Activated naive CD4-positive, alpha-beta T cell treated with anti-CD3 and anti-CD28 coated beads, Interleukin-2, amount 50 U/mL, for 24 hours (primary cell): ENCODE measurements around the gene GPR137.
"Not testable (repeated sequence)": the region's sequence is repeated elsewhere in the genome, so short reads cannot be mapped to it uniquely, and the experiment has no call there.

Experiments
- H3K27ac Mint-ChIP-seq: one replicate; pipeline ENCODE4 v1.8.0; 2021; ENCODE audit warnings: mild to moderate bottlenecking, mixed read lengths
- H3K27me3 Mint-ChIP-seq: one replicate; pipeline ENCODE4 v1.8.0; 2021; ENCODE audit warnings: mixed read lengths
- H3K36me3 Mint-ChIP-seq: one replicate; pipeline ENCODE4 v1.8.0; 2021; ENCODE audit warnings: mixed read lengths
- H3K4me1 Mint-ChIP-seq: one replicate; pipeline ENCODE4 v1.8.0; 2021; ENCODE audit warnings: mixed read lengths
- H3K4me3 Mint-ChIP-seq: one replicate; pipeline ENCODE4 v1.8.0; 2021; ENCODE audit warnings: mild to moderate bottlenecking, mixed read lengths
- H3K9me3 Mint-ChIP-seq: one replicate; pipeline ENCODE4 v1.8.0; 2021; ENCODE audit warnings: mixed read lengths

Gene GPR137

DNA sequence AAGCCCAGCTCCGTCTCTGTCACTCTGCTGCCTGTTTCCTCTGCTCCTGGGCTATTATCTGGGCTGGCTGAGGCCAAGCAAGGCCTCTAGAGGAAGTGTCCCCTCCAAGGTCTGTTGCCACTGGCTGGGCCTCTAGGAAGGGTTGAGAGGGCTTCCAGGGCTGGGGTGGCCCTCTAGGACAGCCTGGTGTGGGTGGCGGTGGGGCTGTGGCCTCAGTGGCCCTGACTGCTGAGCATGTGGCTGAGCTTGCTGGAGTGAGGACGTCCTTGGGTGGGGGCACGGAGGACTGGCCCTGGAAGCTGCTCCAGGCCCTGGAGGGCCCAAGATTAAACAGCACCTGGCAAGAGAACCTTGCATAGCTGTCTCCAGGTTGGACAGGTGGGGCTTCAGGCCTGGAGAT, 38.3 kb downstream of the GPR137 start:
- not testable (repeated sequence) for H3K27ac Mint-ChIP-seq, H3K4me3 Mint-ChIP-seq, H3K36me3 Mint-ChIP-seq, H3K27me3 Mint-ChIP-seq, H3K9me3 Mint-ChIP-seq
- H3K4me1 Mint-ChIP-seq = peaks cover 17% of the 10 kb centered on the region

DNA sequence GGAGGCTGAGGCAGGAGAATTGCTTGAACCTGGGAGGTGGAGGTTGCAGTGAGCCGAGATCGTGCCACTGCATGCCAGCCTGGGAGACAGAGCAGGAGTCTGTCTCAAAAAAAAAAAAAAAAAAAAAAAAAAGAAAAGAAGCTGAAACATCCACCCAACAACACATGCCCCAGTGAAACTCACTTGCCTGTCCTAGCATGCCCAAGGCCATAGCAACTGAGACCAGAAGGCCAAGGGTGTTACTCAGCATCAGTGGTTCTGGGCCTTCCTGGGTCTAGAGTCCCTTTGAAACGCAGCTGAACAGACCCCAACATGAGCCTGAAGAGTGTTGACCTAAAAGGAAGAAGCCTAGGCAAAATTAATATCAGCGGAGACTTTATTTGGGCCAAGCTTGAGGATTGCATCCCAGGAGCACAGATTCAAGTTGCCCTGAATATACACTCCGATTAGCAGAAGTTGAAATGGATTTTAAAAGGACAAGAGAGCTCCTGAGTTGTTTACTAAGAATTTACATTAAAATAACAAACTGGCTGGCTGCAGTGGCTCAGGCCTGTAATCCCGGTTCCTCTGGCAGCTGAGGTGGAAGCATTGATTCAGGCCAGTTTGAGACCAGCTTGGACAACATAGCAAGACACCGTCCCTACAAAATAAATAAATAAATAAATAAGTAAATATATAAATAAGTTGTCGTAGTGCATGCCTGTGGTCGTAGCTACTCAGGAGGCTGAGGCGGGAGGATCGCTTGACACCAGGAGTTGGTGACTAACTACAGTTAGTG, 39.2 kb downstream of the GPR137 start:
- H3K4me1 Mint-ChIP-seq = peaks cover 10% of the 10 kb centered on the region
- H3K27me3 Mint-ChIP-seq = no peaks in the 10 kb centered on the region
- H3K27ac Mint-ChIP-seq = no peak overlapping the region
- no peak overlapping the region for H3K4me3 Mint-ChIP-seq
- H3K9me3 Mint-ChIP-seq = no peaks in the 10 kb centered on the region
- H3K36me3 Mint-ChIP-seq = no peaks in the 10 kb centered on the region

DNA sequence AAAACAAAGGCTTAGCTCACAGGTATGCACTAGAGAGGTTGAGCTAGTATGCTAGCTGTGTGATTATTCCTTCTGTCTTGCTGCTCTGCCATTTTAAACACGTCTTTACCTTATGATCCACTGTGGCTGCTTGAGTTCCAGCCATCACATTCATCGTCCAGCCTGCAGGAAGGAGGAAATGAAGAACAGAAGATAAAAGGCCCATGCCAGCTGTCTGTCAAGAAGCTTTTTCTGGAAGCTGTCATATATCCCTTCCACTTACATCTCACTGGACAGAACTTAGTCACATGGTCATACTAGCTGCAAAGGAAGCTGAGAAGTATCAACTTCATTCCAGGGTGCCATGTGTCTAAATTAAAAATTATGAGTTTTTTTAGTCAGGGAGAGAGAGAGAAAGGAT, 41.7 kb downstream of the GPR137 start:
- Mint-ChIP-seq H3K9me3 (no peaks in the 10 kb centered on the region), H3K27ac (no peak overlapping the region), H3K4me3 (no peak overlapping the region), H3K4me1 (peaks cover 7% of the 10 kb centered on the region), H3K27me3 (no peaks in the 10 kb centered on the region), H3K36me3 (no peaks in the 10 kb centered on the region)

DNA sequence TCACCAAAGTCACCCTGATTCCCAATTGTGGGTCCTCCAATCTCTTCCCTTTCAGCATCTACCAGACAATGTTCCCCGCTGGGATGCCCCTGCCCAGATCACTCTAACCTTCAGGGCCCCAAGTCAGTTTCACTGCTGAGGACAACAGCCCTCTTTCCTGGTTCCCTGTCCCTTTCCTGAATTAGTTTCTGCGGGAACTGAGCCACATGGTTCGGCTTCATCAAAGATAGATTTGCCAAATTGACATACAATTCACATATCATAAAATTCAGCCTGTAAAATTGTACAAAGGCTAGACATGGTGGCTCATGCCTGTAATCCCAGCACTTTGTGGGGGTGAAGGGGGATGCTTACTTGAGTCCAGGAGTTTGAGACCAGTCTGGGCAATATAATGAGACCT, 42.3 kb downstream of the GPR137 start:
- Mint-ChIP-seq H3K4me3 (no peak overlapping the region), H3K4me1 (peaks cover 7% of the 10 kb centered on the region), H3K9me3 (no peaks in the 10 kb centered on the region), H3K36me3 (no peaks in the 10 kb centered on the region), H3K27me3 (no peaks in the 10 kb centered on the region), H3K27ac (no peak overlapping the region)

DNA sequence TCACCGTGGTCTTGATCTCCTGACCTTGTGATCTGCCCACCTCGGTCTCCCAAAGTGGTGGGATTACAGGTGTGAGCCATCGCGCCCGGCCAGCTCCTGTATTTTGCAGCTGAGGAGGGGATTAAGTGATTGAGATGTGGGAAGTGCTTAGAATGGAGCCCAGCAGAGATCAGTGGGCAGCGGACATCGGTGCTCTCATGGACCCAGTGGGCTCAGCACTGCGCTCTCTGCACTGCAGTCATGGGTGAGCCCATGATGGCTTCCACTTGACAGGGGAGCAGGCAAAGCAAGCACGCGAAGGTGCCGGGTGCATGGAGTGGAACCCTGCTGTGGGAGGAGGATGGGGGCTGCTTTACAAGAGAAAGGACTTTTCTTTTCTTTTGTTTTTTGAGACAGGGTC, 45.2 kb downstream of the GPR137 start:
- H3K4me1 Mint-ChIP-seq = peaks cover 7% of the 10 kb centered on the region
- no peak overlapping the region for H3K4me3 Mint-ChIP-seq

DNA sequence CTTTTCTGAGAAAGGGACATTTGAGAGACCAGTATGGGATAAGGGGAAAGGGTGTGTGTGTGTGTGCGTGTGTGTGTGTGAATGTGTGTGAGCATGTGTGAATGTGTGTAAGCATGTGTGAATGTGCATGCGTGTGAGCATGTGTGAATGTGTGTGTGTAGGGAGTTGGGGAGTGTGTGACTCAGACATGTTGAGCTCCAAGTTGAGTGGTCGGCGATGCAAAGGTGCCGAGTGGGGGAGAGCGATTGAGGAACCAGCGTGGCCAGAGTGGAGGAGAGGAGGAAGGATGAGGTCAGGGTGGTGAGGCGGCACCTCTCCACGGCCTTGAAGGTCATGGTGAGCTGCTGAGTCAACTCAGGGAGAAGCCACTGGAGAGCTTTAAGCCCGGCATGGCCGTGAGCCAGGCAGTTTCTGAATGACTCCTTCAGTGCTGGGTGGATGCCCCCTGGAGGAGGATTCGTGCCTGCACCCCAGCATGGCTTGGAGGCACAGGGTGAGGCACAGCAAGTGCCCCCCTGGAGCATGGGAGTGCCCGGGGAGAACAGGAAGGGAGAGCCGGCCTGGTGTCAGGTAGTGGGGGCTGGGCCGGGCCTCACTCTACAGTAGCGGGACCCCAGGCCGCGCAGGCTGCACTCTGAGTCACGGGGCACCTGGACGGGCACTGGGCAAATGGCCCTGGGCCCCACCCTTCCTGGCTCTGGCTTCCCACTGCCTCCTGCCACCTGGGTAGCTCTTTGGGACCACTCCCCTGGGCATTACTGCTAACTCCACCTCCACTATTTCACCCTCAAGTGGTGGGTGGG, 46.1 kb downstream of the GPR137 start:
- Mint-ChIP-seq H3K4me1 (peaks cover 7% of the 10 kb centered on the region), H3K27ac (no peak overlapping the region), H3K36me3 (no peaks in the 10 kb centered on the region), H3K9me3 (no peaks in the 10 kb centered on the region), H3K4me3 (peak overlapping the region; percentile 13), H3K27me3 (no peaks in the 10 kb centered on the region)

More for the DNA sequence above, 45.2 kb downstream of the GPR137 start:
- Mint-ChIP-seq H3K36me3 (no peaks in the 10 kb centered on the region), H3K9me3 (no peaks in the 10 kb centered on the region), H3K27me3 (no peaks in the 10 kb centered on the region), H3K27ac (no peak overlapping the region)

DNA sequence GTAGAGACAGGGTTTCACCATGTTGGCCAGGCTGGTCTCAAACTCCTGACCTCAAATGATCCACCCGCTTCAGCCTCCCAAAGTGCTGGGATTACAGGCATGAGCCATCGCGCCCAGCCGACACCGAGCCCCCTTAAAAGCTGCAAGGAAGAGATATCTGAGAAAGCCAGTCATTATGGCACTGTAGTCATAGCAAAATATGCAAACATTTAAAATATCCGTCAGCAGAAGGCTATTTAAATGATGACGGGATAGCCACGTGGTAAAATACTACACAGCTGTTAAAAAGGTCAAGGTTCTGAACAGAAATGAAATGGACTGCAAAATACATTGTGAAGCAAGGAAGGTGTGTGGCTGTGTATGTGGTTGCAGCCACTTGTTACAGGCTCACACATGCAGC, 47.9 kb downstream of the GPR137 start:
- H3K27ac Mint-ChIP-seq = peak overlapping the region; percentile 57
- H3K27me3 Mint-ChIP-seq = no peaks in the 10 kb centered on the region
- no peak overlapping the region for H3K4me3 Mint-ChIP-seq
- no peaks in the 10 kb centered on the region for H3K9me3 Mint-ChIP-seq
- H3K36me3 Mint-ChIP-seq = no peaks in the 10 kb centered on the region
- H3K4me1 Mint-ChIP-seq = peaks cover 15% of the 10 kb centered on the region

DNA sequence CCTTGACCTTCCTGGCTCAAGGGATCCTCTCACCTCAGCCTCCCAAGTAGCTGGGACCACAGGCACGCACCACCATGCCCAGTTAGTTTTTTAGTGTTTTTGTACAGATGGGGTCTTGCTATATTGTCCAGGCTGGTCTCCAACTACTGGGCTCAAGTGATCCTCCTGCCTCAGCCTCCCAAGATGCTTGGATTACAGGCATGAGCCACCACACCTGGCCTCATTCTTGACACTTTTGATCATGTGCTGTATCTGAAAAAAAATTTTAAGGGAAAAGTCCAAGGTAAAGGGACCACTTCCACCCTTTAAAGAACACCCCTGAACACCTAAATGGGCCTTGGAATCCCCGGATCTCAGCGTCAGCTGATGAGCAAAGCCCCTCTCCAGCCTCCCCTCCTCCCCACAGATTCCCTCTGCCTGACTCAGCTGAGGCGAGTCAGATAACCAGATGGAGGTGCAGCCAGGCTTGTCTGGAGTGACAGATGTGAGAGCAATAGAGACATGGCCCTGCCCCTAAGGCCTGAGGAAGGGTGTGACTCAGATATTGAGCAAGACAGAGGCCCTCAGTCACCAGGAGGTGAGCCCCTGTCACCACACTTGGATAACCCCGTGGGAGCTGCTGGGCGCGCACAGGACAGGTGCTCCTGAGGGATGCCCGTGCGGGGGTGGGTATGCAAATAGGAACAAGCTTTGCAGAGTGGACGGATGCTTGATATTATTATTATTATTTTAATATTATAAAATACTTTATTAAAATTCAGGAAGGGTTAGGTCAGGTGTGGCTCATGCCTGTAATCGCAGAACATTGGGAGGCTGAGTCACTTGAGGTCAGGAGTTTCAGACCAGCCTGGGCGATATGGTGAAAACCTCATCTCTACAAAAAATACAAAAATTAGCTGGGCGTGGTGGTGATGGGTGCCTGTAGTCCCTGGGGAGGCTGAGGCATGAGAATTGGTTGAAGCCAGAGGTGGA, 49.4 kb downstream of the GPR137 start:
- Mint-ChIP-seq H3K9me3 (no peaks in the 10 kb centered on the region), H3K4me3 (no peak overlapping the region), H3K4me1 (peaks cover 27% of the 10 kb centered on the region), H3K27me3 (no peaks in the 10 kb centered on the region), H3K36me3 (no peaks in the 10 kb centered on the region), H3K27ac (no peak overlapping the region)

DNA sequence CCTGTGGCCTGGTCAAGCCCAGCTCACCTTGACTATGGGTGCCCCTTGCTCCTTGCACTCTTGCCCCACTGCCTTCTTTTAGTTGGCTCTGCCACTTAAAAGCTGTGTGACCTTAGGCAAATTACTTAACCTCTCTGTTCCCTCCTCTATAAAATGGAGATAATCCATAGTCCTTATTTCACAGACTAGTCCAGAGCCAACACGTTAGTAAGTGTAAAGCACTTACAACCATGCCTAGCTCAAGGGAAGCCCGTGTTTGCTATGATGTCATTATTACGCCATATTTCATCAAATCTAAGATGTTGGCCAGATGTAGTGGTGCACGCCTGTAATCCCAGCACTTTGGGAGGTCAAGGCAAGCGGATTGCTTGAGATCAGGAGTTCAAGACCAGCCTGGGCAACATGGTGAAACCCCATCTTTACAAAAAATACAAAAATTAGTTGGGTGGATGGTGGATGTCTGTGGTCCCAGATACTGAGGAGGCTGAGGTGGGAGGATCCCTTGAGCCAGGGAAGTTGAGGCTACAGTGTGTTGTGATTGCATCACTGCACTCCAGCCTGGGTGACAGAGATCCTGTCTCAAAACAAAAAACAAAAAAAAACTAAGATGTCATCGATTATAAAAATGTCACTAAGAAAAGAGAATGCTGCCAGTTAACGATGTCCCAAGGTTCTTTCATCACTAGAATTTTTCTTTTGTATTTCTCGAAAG, 52.0 kb downstream of the GPR137 start:
- Mint-ChIP-seq H3K27ac (peak overlapping the region; percentile 51), H3K4me3 (no peak overlapping the region), H3K36me3 (no peaks in the 10 kb centered on the region), H3K9me3 (no peaks in the 10 kb centered on the region), H3K4me1 (peaks cover 37% of the 10 kb centered on the region), H3K27me3 (no peaks in the 10 kb centered on the region)

DNA sequence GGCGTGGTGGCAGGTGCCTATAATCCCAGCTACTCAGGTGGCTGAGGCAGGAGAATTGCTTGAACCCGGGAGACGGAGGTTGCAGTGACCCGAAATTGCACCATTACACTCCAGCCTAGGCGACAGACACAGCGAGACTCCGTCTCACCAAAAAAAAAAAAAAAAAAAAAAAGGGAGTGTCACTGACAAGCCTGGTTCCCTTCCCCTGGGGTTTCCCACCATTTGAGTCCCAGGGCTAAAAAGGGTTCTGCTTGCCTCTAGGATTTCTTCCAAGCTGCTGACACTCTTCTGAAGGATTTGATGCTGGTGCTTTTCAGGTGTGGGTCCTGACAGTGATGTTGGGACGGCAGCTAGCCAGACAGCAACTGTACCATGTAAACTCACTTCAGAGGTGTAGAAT, 53.1 kb downstream of the GPR137 start:
- Mint-ChIP-seq H3K36me3 (no peaks in the 10 kb centered on the region), H3K27ac (peak overlapping the region; percentile 96), H3K4me1 (peaks cover 37% of the 10 kb centered on the region), H3K27me3 (no peaks in the 10 kb centered on the region), H3K9me3 (no peaks in the 10 kb centered on the region), H3K4me3 (peak overlapping the region; percentile 88)
